ENCODE results near the gene CFDP1.

- TF ChIP-seq CTCF (IDR thresholded peaks at IDR 0.05 in 8 of 11, conservative IDR thresholded peaks at IDR 0.05 in 3 of 11), result no peak
- TF ChIP-seq POLR2A (IDR thresholded peaks at IDR 0.05), result no peak
These were observed 171.7 kb downstream of the CFDP1 start for GRCh38 chr16:75261590-75262078.

Data from spleen (tissue), 7 donors.